GM15510 (cell line): ENCODE measurements around the gene KIF27.
A peak's percentile ranks its signal among the peaks of the same experiment; 100 is the strongest.

Source experiments
- POLR2A ChIP-seq: IDR thresholded peaks from 3 replicates; pipeline ENCODE4 v1.6.1; 2011; ENCODE audit warnings: borderline replicate concordance; ENCODE audit not compliant: insufficient read length; ENCODE audit errors: extremely low read depth

KIF27 gene, protein sequence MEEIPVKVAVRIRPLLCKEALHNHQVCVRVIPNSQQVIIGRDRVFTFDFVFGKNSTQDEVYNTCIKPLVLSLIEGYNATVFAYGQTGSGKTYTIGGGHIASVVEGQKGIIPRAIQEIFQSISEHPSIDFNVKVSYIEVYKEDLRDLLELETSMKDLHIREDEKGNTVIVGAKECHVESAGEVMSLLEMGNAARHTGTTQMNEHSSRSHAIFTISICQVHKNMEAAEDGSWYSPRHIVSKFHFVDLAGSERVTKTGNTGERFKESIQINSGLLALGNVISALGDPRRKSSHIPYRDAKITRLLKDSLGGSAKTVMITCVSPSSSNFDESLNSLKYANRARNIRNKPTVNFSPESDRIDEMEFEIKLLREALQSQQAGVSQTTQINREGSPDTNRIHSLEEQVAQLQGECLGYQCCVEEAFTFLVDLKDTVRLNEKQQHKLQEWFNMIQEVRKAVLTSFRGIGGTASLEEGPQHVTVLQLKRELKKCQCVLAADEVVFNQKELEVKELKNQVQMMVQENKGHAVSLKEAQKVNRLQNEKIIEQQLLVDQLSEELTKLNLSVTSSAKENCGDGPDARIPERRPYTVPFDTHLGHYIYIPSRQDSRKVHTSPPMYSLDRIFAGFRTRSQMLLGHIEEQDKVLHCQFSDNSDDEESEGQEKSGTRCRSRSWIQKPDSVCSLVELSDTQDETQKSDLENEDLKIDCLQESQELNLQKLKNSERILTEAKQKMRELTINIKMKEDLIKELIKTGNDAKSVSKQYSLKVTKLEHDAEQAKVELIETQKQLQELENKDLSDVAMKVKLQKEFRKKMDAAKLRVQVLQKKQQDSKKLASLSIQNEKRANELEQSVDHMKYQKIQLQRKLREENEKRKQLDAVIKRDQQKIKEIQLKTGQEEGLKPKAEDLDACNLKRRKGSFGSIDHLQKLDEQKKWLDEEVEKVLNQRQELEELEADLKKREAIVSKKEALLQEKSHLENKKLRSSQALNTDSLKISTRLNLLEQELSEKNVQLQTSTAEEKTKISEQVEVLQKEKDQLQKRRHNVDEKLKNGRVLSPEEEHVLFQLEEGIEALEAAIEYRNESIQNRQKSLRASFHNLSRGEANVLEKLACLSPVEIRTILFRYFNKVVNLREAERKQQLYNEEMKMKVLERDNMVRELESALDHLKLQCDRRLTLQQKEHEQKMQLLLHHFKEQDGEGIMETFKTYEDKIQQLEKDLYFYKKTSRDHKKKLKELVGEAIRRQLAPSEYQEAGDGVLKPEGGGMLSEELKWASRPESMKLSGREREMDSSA (N-terminal part only)

DNA sequence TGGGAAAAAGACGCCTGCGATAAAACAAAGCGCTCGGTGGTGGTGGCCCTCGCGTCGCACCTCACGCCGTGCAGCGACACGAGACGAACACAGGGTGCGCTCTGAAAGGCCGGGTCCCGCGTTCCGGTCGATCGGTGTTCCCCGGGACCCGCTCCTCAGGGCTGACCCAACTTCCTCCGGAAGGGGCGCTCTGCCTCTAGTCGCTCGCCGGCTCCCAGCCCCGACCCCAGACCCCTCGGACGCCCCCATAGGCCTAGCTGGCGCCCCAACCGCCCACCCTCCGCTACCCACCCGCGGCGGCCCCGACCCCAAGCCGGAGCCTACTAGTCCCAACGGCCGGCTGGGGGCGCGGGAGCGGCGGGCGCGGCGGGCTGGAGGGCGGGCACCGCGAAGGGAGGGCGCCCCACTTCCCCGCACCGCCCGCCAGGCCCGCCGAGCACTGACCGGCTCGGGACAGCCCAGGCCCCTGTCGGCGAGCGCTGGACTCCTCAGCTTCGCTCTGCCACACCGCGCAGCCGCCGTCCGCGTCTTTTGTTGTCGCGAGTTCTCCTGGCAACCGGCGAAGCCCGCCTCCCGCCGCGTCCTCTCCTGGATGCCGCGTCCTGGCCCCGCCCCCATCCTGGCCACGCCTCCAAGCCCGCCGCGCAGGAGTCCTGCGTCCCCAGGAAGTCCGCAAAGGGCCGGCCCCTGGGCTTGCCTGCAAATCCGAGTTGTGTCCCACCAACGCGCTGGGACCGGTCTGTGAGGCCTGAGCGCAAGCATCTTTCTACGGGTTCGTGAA is at the start of gene KIF27:
Gene KIF27, minus strand, starts transcription at position 506 of the 781 bp plus-strand sequence. CDS start 5,841 bp downstream, outside the sequence.
- peak; percentile 91 for TF ChIP-seq POLR2A

DNA sequence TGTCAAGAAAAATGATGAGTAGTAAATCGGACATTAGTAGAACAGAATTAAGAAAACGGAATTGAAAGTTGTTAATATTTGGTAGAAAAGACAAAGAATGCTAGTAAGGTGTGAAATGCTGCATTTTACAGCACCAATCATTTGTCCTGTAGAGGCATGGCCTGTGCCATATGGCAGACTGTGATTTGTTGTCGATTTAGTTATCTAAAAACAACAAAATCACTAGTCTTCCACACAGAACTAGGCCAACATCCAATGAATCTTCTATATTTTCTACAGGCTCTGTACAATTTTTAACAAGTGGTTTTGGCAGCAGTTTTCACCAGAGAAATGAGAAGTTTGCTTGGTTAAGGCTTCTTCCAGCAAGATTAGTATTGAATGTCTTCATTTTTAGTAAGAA is 48.4 kb upstream of the KIF27 start:
- no peak for TF ChIP-seq POLR2A

DNA sequence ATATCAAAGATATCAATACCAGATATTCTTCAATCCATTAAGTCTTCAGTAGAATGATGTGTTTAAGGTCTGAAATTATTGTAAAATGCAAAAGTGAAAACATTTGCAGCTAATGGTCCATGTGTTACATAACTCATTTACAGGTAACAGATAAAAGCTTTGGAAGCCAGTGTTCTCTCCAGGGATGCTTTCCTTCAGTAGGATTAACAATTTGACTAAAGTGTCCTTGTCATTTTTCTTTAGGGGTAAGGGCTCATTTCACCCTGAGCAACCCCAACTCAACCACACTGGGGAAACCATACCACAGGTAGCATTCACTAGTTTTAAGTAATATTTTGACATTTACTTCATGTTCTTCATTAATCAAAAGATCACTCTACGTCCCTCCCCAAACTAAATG is 45.8 kb upstream of the KIF27 start:
- TF ChIP-seq POLR2A: no peak

GRCh38 chr9:83966209-83966582 is 45.0 kb upstream of the KIF27 start:
- no peak for TF ChIP-seq POLR2A

GRCh38 chr9:83965350-83966208 is 44.3 kb upstream of the KIF27 start:
- TF ChIP-seq POLR2A: no peak

DNA sequence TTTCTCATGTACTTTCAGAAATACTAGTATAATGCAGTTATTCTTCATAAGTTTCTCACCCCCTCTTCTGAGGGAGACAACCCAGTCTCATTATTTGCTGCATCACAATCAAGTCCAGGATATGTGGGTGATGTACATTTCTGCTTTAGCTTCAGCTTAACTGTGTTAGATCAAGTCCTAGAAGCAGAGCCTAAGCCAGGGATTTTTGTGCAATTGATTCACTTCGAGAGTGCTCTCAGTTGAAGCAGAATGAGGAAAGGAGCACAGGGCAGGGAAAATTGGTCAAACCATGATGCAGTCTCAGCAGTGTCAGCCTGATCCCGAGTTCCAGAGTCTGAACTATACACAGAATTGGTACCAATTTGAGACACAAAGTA is 43.7 kb upstream of the KIF27 start:
- no peak for TF ChIP-seq POLR2A

GRCh38 chr9:83962165-83962564 is 40.9 kb upstream of the KIF27 start:
- no peak for TF ChIP-seq POLR2A

DNA sequence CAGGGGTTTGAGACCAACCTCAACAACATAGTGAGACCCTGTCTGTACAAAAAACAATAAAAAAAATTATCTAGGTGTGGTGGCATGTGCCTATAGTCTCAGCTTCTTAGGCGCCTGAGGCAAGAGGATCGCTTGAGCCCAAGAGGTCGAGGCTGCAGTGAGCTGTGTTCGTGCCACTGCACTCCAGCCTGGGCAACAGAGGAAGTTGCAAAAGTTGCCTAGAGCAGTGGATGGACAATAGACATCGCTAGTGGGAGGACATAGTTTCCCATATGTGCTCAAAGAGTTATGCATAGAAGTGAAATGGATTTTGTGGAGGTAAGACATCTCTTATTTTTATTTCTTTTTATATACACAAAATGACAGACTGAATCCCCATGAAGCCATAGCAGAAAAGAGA is 39.8 kb upstream of the KIF27 start:
- no peak for TF ChIP-seq POLR2A

DNA sequence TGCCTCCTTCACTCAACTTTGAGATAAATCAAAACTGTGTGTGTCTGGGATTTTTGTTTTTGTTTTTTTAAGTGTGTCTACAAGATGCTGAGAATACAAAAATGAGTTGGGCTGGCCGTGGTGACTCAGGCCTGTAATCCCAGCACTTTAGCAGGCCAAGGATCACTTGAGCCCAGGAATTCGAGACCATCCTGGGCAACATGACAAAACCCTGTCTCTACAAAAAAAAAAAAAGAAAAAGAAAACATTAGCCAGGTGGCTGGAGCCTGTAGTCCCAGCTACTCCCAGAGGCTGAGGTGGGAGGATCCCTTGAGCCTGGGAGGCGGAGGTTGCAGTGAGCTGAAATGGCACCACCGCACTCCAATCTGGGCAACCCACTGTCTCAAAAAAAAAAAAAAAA is 37.8 kb upstream of the KIF27 start:
- TF ChIP-seq POLR2A: no peak

DNA sequence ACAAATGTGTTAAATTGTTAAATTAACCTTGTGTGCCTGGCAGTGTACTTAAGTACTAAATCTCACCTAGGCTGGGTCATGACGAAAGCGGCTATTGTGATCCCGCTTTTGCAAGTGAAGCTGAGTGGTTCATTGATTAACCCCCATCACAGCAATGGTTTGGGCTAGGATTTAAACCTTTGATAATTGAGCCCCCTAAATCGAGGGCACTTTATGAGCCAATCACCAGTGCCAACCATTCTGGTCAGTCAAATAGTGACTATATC is 35.9 kb upstream of the KIF27 start:
- no peak for TF ChIP-seq POLR2A

- peak; percentile 51 for TF ChIP-seq POLR2A
Measured at GRCh38 chr9:83956436-83957247, 35.4 kb upstream of the KIF27 start.

DNA sequence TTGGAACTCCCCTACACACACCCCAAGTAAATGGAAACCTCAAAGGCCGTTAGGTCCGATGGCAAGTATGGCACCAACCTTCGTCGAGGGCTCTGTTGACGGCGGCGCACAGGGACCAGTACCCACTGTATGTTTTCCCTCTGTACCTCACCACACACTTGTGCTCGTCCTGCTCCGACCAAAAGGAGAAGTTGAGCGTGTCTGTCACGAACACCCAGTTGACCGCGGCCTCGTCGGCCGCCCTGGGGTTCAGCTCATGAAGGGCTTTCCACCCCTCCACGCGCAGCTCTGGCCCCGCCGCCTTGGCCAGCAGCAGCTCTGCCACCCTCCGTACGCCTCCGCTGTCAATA is 34.8 kb upstream of the KIF27 start:
- no peak for TF ChIP-seq POLR2A
